Activated T-cell treated with anti-CD3 and anti-CD28 coated beads, Interleukin-2, amount 50 U/mL, for 4 hours (primary cell): ENCODE measurements around the gene JAZF1. TPM values are rescaled to one million over a fixed set of nuclear protein-coding genes. Genes with fewer than 3 reads are reported as not detected.
A peak's percentile ranks its signal among the peaks of the same experiment; 100 is the strongest.

Source experiments
- ATAC-seq, 2 donors: fragments of 200-7000 bp; cut with Tn5 transposase; one replicate each; pipeline ENCODE4 v1.10.0; 2021
- DNase-seq: peaks from one replicate; pipeline ENCODE4 v3.0.0-alpha.2; 2020
- H3K27me3 Mint-ChIP-seq: one replicate; pipeline ENCODE4 v1.8.0; 2021; ENCODE audit warnings: low read depth, mixed read lengths
- H3K36me3 Mint-ChIP-seq: one replicate; pipeline ENCODE4 v1.8.0; 2022; ENCODE audit warnings: mixed read lengths; ENCODE audit not compliant: insufficient read depth
- H3K4me1 Mint-ChIP-seq: one replicate; pipeline ENCODE4 v1.8.0; 2021; ENCODE audit warnings: low read depth, mixed read lengths
- H3K4me3 Mint-ChIP-seq: one replicate; pipeline ENCODE4 v1.8.0; 2021; ENCODE audit warnings: mild to moderate bottlenecking, moderate library complexity, mixed read lengths
- H3K9me3 Mint-ChIP-seq: one replicate; pipeline ENCODE4 v1.8.0; 2021; ENCODE audit warnings: mixed read lengths
- total RNA-seq, 3 donors: library from RNA; stranded (reverse); gene quantifications; one replicate each; pipeline ENCODE4 v1.2.1, GENCODE V29; 2021

Gene JAZF1
- total RNA-seq, 3 donors from 2014 or later, result 14.9 to 19.3 (median 19.0) TPM

DNA sequence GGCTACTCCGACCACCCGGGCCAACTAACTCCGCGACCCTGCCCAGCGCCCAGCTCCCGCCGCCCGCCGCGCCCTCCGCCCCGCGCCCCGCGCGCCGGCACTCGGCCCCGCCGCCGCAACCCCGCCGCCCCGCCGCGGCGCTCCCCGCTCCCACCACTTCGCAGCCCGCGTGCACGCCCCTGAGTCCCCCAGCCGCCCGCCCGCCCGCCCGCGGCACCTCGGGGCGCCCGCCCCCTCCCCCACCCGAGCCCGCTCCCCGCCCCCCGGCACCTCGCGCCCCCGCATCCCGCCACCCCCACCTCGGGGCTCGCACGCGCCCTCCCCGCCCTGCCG, 598 bp downstream of the JAZF1 start:
- Mint-ChIP-seq H3K9me3 (no peaks in the 10 kb centered on the region), H3K27me3 (no peaks in the 10 kb centered on the region), H3K36me3 (no peaks in the 10 kb centered on the region), H3K4me1 (peaks cover 35% of the 10 kb centered on the region), H3K4me3 (no peak overlapping the region)
- ATAC-seq (peak; percentile 25 to 33), DNase-seq (no peak)

GRCh38 chr7:28179120-28180030, 1.2 kb downstream of the JAZF1 start:
- DNase-seq, result peak; percentile 55
- H3K4me1 Mint-ChIP-seq, result peaks cover 41% of the 10 kb centered on the region
- no peaks in the 10 kb centered on the region for H3K9me3 Mint-ChIP-seq
- H3K36me3 Mint-ChIP-seq, result no peaks in the 10 kb centered on the region
- no peaks in the 10 kb centered on the region for H3K27me3 Mint-ChIP-seq
- H3K4me3 Mint-ChIP-seq, result peak overlapping the region; percentile 77
- ATAC-seq, result peak; percentile 76 to 80

DNA sequence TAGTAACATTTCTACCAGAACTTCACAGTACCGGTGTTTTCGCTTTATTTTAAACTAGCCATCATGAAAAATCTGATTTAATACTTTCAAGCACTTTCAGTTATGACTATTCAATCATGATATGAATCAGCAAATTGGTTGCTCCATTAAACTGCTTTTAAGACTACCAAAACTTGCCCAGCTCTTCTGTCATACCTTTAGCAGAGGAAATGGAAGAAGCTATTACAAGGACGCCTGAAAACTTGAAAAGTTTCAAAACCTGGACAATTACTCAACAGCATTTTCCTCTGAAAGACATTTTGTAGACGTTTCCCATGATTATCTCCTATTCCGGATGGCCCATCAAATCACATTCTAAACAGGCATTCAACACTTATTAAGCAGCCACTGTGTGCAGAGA, 2.0 kb downstream of the JAZF1 start:
- Mint-ChIP-seq H3K9me3 (no peaks in the 10 kb centered on the region), H3K4me1 (peaks cover 46% of the 10 kb centered on the region), H3K4me3 (peak overlapping the region; percentile 77), H3K27me3 (no peaks in the 10 kb centered on the region), H3K36me3 (no peaks in the 10 kb centered on the region)
- DNase-seq (no peak), ATAC-seq (no peak)

- no peaks in the 10 kb centered on the region for H3K27me3 Mint-ChIP-seq
- no peaks in the 10 kb centered on the region for H3K9me3 Mint-ChIP-seq
- H3K4me3 Mint-ChIP-seq, result no peak overlapping the region
- no peaks in the 10 kb centered on the region for H3K36me3 Mint-ChIP-seq
- ATAC-seq (no peak), DNase-seq (no peak)
- H3K4me1 Mint-ChIP-seq, result peaks cover 46% of the 10 kb centered on the region
Observed at GRCh38 chr7:28177836-28178235, 2.8 kb downstream of the JAZF1 start.

DNA sequence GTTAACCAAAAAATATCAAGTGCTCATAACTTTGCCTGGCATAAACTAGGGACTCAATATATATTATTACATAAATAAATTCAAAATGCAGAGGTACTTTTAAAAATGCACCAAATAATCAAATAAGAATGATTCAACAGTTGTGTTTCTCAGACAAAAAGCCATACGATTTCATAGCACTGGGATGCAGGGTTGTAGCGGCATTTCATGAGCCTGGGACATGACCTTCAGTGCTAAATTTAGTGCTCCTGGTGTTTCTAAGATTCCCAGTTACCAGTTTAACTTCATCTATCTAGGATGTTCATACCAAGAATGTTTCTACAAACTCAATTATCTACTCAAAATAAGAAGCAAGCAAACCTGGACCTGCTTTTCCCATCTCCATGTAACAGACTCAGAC, 4.0 kb downstream of the JAZF1 start:
- ATAC-seq, result no peak
- Mint-ChIP-seq H3K27me3 (no peaks in the 10 kb centered on the region), H3K36me3 (no peaks in the 10 kb centered on the region), H3K4me1 (peaks cover 39% of the 10 kb centered on the region), H3K9me3 (no peaks in the 10 kb centered on the region), H3K4me3 (no peak overlapping the region)
- DNase-seq, result no peak

GRCh38 chr7:28176174-28176573, 4.4 kb downstream of the JAZF1 start:
- no peak for DNase-seq
- Mint-ChIP-seq H3K4me3 (no peak overlapping the region), H3K36me3 (no peaks in the 10 kb centered on the region)

GRCh38 chr7:28174901-28175661, 5.5 kb downstream of the JAZF1 start:
- H3K9me3 Mint-ChIP-seq, result no peaks in the 10 kb centered on the region
- DNase-seq (no peak), ATAC-seq (no peak)
- H3K4me3 Mint-ChIP-seq, result no peak overlapping the region
- H3K36me3 Mint-ChIP-seq, result no peaks in the 10 kb centered on the region
- H3K4me1 Mint-ChIP-seq, result peaks cover 41% of the 10 kb centered on the region
- no peaks in the 10 kb centered on the region for H3K27me3 Mint-ChIP-seq

More at GRCh38 chr7:28176174-28176573, 4.4 kb downstream of the JAZF1 start:
- no peak for ATAC-seq
- Mint-ChIP-seq H3K4me1 (peaks cover 39% of the 10 kb centered on the region), H3K9me3 (no peaks in the 10 kb centered on the region), H3K27me3 (no peaks in the 10 kb centered on the region)

DNA sequence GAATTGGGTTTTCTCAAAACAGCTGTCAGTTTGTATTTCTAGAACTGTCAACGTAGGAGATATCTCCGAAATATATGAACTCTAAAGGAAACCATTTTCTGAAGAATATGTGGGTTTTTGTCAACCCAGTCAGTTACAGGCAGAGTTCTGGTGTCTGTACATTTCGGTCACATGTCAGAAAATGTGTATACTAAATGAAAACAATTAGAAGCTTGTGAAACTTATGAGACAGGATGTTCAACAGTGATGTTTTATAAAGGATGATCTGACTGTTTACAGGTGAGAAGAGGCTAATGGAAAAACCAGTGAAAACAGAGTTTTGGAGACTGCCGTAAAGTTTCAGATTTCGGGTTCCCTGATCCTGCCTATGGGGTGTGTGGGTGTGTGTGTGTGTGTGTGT, 6.2 kb downstream of the JAZF1 start:
- Mint-ChIP-seq H3K27me3 (no peaks in the 10 kb centered on the region), H3K4me1 (peaks cover 42% of the 10 kb centered on the region), H3K36me3 (no peaks in the 10 kb centered on the region), H3K4me3 (peak overlapping the region; percentile 0), H3K9me3 (no peaks in the 10 kb centered on the region)
- DNase-seq (no peak), ATAC-seq (peak in 1 of 2 donors; percentile 60)

GRCh38 chr7:28173531-28173930, 7.1 kb downstream of the JAZF1 start:
- Mint-ChIP-seq H3K36me3 (peaks cover 8% of the 10 kb centered on the region), H3K27me3 (no peaks in the 10 kb centered on the region), H3K9me3 (no peaks in the 10 kb centered on the region), H3K4me3 (no peak overlapping the region), H3K4me1 (peaks cover 45% of the 10 kb centered on the region)
- DNase-seq (no peak), ATAC-seq (no peak)

DNA sequence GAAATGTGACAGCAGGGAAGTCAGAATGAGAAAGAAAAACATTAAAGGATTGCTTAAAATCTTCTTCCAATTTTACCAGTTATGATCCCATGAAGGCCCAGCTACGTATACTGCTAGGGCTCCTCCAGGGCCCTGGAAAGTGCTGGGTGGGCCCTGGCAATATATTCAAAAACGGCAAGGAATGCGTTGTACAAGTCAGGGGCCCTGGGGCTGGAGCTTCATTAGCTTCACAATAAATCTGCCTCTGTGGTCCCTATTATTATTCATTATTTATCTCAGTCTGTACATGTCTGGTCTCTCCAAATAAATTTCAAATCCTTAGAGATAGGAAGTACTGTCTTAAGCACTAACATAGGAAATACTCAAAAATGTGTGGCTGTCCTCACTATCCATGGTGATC, 7.6 kb downstream of the JAZF1 start:
- ATAC-seq (no peak), DNase-seq (no peak)
- peaks cover 48% of the 10 kb centered on the region for H3K4me1 Mint-ChIP-seq
- H3K4me3 Mint-ChIP-seq, result no peak overlapping the region
- peaks cover 8% of the 10 kb centered on the region for H3K36me3 Mint-ChIP-seq
- no peaks in the 10 kb centered on the region for H3K27me3 Mint-ChIP-seq
- H3K9me3 Mint-ChIP-seq, result no peaks in the 10 kb centered on the region

GRCh38 chr7:28170701-28171100, 9.9 kb downstream of the JAZF1 start:
- H3K36me3 Mint-ChIP-seq, result peaks cover 8% of the 10 kb centered on the region
- no peaks in the 10 kb centered on the region for H3K9me3 Mint-ChIP-seq
- H3K4me1 Mint-ChIP-seq, result peaks cover 44% of the 10 kb centered on the region
- H3K27me3 Mint-ChIP-seq, result no peaks in the 10 kb centered on the region
- no peak overlapping the region for H3K4me3 Mint-ChIP-seq
- no peak for DNase-seq
- no peak for ATAC-seq

DNA sequence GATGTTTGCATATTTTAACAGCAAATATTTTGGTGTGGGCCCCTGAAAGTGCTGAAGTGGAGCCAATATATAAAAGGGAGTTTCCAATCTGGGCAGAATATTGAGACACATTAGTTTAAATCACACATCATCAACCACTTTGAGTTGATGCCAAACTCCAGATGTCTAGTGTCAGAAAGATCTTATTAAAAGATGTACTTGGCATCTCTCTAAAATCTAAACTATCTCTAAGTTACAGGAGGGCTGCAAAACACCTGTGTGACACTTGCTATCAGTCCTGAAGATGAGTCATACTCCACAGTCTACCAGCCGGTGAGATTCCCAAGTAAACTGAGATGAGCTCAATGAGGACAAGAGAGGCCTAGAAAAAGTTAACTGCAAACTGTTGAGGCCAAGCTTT, 11.4 kb downstream of the JAZF1 start:
- Mint-ChIP-seq H3K27me3 (no peaks in the 10 kb centered on the region), H3K9me3 (no peaks in the 10 kb centered on the region), H3K36me3 (peaks cover 13% of the 10 kb centered on the region), H3K4me1 (peaks cover 44% of the 10 kb centered on the region), H3K4me3 (no peak overlapping the region)
- ATAC-seq (peak in 1 of 2 donors; percentile 28), DNase-seq (no peak)

DNA sequence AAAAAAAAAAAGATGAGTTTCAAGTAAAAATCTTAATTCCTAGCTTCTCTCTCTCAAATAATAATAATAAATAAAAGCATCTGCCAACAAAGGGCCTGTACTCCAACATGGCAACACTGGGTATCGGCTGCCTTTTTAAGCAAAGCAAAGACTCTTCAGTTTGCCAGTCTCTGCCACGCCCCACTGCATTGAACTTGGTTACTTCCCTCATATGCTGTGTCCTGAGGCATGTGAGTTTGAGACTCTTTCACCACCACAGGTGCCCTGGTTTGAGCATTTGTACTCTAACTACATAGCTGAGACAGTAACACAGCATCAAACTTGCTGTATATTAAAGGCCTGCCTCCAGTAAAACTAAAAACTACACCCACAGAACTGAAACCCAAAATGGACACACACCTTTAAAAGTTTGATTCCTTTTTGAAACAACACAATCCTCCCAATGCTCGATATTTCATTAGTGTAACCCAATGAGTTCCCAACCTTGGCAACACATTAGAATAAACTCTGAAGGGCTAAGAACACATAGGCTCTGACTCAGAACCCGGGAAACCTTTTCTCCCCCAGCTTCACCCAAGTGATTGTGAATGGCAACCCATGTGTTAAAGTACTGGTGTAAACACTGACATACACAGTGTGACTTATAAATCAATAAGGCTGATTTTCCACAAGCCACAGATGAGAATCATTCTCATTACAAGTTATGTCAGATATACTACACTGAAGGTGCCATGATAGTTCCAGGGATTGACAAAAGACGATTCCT, 12.0 kb downstream of the JAZF1 start:
- ATAC-seq (no peak), DNase-seq (no peak)
- peaks cover 41% of the 10 kb centered on the region for H3K4me1 Mint-ChIP-seq

GRCh38 chr7:28166982-28167715, 13.4 kb downstream of the JAZF1 start:
- H3K36me3 Mint-ChIP-seq, result peaks cover 17% of the 10 kb centered on the region
- DNase-seq (no peak), ATAC-seq (no peak)
- H3K27me3 Mint-ChIP-seq, result no peaks in the 10 kb centered on the region
- no peaks in the 10 kb centered on the region for H3K9me3 Mint-ChIP-seq
- H3K4me3 Mint-ChIP-seq, result no peak overlapping the region
- peaks cover 41% of the 10 kb centered on the region for H3K4me1 Mint-ChIP-seq

More for the DNA sequence above, 12.0 kb downstream of the JAZF1 start:
- no peaks in the 10 kb centered on the region for H3K9me3 Mint-ChIP-seq
- H3K27me3 Mint-ChIP-seq, result no peaks in the 10 kb centered on the region
- no peak overlapping the region for H3K4me3 Mint-ChIP-seq
- peaks cover 13% of the 10 kb centered on the region for H3K36me3 Mint-ChIP-seq
